HFFc6 (cell line): ENCODE data around the gene MYBL2. TPM values are rescaled to one million over a fixed set of nuclear protein-coding genes. Genes with fewer than 3 reads are reported as not detected.
"Not testable (repeated sequence)": the region's sequence is repeated elsewhere in the genome, so short reads cannot be mapped to it uniquely, and the experiment has no call there.

Experiments used
- DNase-seq: peaks from one replicate; pipeline ENCODE4 v3.0.0-alpha.2; 2018
- H3K27ac Mint-ChIP-seq: 2 replicates; pipeline ENCODE4 v1.8.0; 2020; ENCODE audit warnings: mild to moderate bottlenecking, mixed read lengths
- H3K27me3 Mint-ChIP-seq: 2 replicates; pipeline ENCODE4 v1.8.0; 2021; ENCODE audit warnings: mild to moderate bottlenecking, moderate library complexity, mixed read lengths; ENCODE audit not compliant: insufficient read depth
- H3K36me3 Mint-ChIP-seq: 2 replicates; pipeline ENCODE4 v1.8.0; 2021; ENCODE audit warnings: low read depth, mixed read lengths
- H3K4me1 Mint-ChIP-seq: 2 replicates; pipeline ENCODE4 v1.8.0; 2020; ENCODE audit warnings: low read depth, mixed read lengths
- H3K4me3 Mint-ChIP-seq: 2 replicates; pipeline ENCODE4 v1.8.0; 2020; ENCODE audit warnings: mild to moderate bottlenecking, moderate library complexity, mixed read lengths
- H3K9me3 Mint-ChIP-seq: 2 replicates; pipeline ENCODE4 v1.8.0; 2020; ENCODE audit warnings: mild to moderate bottlenecking, mixed read lengths
- long read RNA-seq: library from polyadenylated mRNA; unstranded; transcript quantifications from one replicate; pipeline ENCODE4 v2.0.0, GENCODE V29; 2019
- total RNA-seq, 6 experiments: library from RNA; stranded (reverse); fragmentation: NEBNext Ultra II Directional; extraction: Animal tissue kit (Norgen Biotek cat#: 25700); gene quantifications; 2 replicates in 1 of 6; 3 replicates in 5 of 6; pipeline ENCODE4 v1.2.3, GENCODE V29; 2021
- TF ChIP-seq, protein P1 (sequence below): fragments of 200-600 bp; sonication (generic); IDR thresholded peaks from 2 replicates; pipeline ENCODE4 v1.5.0; 2021; ENCODE audit warnings: antibody characterized with exemption, mild to moderate bottlenecking

MYBL2 gene
- 10 to 100 TPM in 5 of 6 experiments, 1 to 10 TPM in 1; 8.9 to 20.4 (median 20.1) TPM for total RNA-seq
- long read RNA-seq, partial matches to known transcripts = 2 of 3 reads
- long read RNA-seq, other reads (novel, unspliced or antisense) = 0 of 3 reads

DNA sequence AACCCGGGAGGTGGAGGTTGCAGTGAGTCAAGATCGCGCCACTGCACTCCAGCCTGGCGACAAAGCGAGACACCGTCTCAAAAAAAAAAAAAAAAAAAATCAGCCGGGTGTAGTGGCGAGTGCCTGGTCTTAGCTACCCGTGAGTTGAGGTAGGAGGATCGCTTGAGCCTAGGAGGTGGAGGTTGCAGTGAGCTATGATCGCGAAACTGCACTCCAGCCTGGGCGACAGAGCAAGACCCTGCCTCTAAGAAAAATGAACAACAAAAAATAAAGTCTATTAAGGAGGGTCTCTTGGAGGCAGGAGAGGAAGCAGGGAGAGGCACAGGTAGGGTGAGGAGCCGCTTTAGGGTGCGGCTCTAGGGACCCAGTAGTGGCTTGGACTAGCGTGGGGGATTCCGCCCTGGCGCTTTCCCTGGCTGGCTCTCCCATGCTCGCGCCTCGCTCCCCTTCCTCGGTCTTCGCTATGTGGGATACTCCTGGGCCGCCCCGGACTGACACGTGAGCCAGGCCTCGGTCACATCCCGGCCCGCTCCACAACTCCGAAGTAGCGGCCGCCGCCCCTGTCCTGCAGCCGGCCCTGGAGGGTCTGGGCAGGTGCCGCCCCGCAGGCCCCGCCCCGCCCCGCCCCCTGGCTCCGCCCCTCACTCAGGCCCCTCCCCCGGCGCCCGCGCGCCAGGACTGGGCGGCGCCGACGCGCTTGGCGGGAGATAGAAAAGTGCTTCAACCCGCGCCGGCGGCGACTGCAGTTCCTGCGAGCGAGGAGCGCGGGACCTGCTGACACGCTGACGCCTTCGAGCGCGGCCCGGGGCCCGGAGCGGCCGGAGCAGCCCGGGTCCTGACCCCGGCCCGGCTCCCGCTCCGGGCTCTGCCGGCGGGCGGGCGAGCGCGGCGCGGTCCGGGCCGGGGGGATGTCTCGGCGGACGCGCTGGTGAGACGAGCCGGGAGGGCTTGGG is at the start of gene MYBL2:
MYBL2 (plus strand) TSS at position 739 of the 953 bp plus-strand sequence; CDS start at position 909, 170 bp downstream.
- H3K36me3 Mint-ChIP-seq = no peaks in the 10 kb centered on the region
- H3K4me3 Mint-ChIP-seq = peak within 1 kb of the TSS; percentile 74
- H3K4me1 Mint-ChIP-seq = peaks cover 38% of the 10 kb centered on the region
- TF ChIP-seq, protein P1, sequence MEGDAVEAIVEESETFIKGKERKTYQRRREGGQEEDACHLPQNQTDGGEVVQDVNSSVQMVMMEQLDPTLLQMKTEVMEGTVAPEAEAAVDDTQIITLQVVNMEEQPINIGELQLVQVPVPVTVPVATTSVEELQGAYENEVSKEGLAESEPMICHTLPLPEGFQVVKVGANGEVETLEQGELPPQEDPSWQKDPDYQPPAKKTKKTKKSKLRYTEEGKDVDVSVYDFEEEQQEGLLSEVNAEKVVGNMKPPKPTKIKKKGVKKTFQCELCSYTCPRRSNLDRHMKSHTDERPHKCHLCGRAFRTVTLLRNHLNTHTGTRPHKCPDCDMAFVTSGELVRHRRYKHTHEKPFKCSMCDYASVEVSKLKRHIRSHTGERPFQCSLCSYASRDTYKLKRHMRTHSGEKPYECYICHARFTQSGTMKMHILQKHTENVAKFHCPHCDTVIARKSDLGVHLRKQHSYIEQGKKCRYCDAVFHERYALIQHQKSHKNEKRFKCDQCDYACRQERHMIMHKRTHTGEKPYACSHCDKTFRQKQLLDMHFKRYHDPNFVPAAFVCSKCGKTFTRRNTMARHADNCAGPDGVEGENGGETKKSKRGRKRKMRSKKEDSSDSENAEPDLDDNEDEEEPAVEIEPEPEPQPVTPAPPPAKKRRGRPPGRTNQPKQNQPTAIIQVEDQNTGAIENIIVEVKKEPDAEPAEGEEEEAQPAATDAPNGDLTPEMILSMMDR = no peak
- H3K27me3 Mint-ChIP-seq = peaks cover 7% of the 10 kb centered on the region; the same call in 1 of the 2 replicates
- no peaks in the 10 kb centered on the region for H3K9me3 Mint-ChIP-seq
- DNase-seq = peak; percentile 29
- H3K27ac Mint-ChIP-seq = peak within 1 kb of the TSS; percentile 59; the same call in 1 of the 2 replicates

DNA sequence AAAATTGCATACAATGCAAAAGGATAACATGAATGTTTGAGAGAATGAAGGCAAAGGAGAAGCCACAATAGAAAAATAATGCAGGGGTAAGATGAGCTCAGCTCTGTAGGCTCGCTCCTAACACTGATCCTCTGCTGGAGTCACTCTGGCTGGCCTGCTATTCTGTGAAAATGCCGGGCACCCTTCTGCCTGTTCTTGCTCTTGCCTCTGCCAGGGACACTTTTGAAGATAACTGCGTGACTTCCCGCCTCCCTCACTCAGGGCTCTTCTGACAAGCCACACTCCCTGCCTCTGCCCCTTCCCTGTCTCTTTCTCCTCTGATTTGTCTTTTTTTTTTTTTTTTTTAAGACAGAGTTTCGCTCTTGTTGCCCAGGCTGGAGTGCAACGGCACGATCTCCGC is 35.3 kb upstream of the MYBL2 start:
- TF ChIP-seq, protein P1 = no peak
- Mint-ChIP-seq H3K4me3 (no peak overlapping the region), H3K27ac (no peak overlapping the region), H3K27me3 (0 out of 2 replicates have a peak, but pooled peaks cover 1% of the 10 kb centered on the region), H3K9me3 (no peaks in the 10 kb centered on the region), H3K4me1 (no peaks in the 10 kb centered on the region), H3K36me3 (peaks cover 12% of the 10 kb centered on the region)
- DNase-seq = no peak

DNA sequence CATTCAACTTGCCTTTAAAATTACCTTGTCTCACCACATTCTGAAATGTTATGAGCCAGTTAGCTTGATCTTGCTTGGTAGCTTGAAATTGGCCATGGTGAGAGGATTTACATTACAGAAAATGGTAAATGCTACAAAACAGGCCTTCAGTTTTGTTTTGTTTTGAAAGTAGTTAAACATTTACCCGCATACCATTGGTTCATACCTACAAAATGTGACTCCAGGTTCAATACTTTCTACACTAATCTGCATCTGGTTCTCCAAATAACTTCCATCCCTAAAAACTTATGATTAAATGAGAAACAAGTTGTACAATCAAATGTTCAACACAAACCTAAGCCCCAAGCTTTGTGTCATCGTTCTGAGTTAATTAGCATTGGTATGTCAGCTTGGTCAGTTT is 30.5 kb upstream of the MYBL2 start:
- Mint-ChIP-seq H3K9me3 (no peaks in the 10 kb centered on the region), H3K27ac (no peak overlapping the region), H3K27me3 (0 out of 2 replicates have a peak, but pooled peaks cover 1% of the 10 kb centered on the region), H3K4me1 (no peaks in the 10 kb centered on the region), H3K36me3 (peaks cover 20% of the 10 kb centered on the region), H3K4me3 (no peak overlapping the region)
- DNase-seq = no peak
- TF ChIP-seq, protein P1 = no peak

DNA sequence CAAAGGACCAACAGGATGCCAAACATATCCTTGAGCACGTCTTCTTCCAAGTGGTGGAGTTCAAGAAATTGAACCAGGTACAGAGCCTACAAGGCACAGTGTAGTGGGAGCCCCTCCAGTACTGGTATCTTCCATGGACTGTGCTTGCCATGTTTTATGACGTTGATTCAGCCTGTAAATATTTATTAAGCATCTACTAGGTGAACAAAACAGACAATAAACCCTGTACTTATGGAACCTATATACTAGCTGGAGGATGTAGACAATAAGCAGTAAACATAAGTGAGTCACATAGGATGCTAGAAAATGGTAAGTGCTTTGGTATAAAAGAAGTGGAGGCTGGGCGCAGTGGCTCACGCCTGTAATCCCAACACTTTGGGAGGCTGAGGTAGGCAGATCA is 24.4 kb upstream of the MYBL2 start:
- no peak for DNase-seq
- Mint-ChIP-seq H3K27me3 (no peaks in the 10 kb centered on the region), H3K36me3 (peaks cover 15% of the 10 kb centered on the region; the same call in 1 of the 2 replicates), H3K9me3 (no peaks in the 10 kb centered on the region), H3K4me1 (no peaks in the 10 kb centered on the region), H3K27ac (no peak overlapping the region), H3K4me3 (no peak overlapping the region)
- TF ChIP-seq, protein P1 = no peak

DNA sequence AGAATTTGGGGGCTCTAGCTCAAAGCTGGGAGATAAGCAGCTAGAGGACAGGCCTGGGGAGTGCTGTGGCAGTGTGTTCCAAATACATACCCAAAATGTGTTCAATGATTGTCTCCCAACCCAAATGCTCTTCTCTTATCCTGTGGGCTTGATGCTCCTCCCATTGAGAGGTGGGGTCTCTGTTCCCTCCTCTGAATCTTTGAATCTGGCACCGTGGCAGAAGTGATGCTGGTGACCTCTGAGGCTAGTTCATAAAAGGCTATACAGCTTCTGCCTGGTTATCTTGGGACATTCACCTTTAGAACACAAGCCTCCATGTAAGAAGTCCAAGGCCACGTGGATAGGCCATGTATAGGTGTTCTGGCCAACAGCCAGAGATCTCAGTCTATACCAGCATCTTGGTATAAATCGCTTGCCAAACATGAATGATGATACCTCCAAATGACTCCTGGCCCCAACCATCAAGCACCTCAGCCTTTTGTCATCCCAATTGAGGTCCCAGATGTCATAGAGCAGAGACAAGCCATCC is 15.9 kb upstream of the MYBL2 start:
- H3K36me3 Mint-ChIP-seq = peaks cover 6% of the 10 kb centered on the region; the same call in 1 of the 2 replicates
- TF ChIP-seq, protein P1 = no peak
- H3K4me1 Mint-ChIP-seq = no peaks in the 10 kb centered on the region; the same call in 1 of the 2 replicates
- no peak overlapping the region for H3K27ac Mint-ChIP-seq
- no peaks in the 10 kb centered on the region for H3K9me3 Mint-ChIP-seq
- no peak for DNase-seq
- H3K4me3 Mint-ChIP-seq = no peak overlapping the region
- peaks cover 1% of the 10 kb centered on the region for H3K27me3 Mint-ChIP-seq

DNA sequence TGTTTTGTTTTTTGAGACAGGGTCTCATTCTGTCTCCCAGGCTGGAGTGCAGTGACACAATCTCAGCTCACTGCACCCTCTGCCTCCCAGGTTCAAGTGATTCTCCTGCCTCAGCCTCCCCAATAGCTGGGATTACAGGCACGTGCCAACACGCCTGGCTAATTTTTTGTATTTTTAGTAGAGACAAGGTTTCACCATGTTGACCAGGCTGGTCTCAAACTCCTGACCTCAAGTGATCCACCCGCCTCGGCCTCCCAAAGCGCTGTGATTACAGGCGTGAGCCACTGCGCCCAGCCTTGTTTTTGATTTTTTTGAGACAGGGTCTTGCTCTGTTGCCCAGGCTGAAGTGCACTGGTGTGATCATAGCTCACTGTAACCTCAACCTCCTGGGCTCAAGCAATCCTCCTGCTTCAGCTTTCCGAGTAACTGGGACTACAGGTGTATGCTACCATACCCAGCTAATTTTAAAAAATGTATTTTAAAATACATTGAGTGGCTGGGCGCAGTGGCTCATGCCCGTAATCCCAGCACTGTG is 15.2 kb upstream of the MYBL2 start:
- H3K27me3 Mint-ChIP-seq, H3K36me3 Mint-ChIP-seq, H3K4me1 Mint-ChIP-seq, H3K27ac Mint-ChIP-seq, DNase-seq, H3K4me3 Mint-ChIP-seq, H3K9me3 Mint-ChIP-seq: not testable (repeated sequence)
